AG04449 (cell line): ENCODE results near the gene USP54.

Experiments
- CTCF ChIA-PET: fragments of 350-600 bp; formaldehyde crosslinking; extraction: SDS; loops from one replicate; lab custom pipeline; 2021; ENCODE audit warnings: antibody characterized with exemption; lab: Yijun Ruan, JAX
- POLR2A ChIA-PET: fragments of 400-600, 350-600 bp; formaldehyde crosslinking; extraction: SDS; loops from one replicate; lab custom pipeline; 2020; ENCODE audit warnings: antibody characterized with exemption, inconsistent platforms; lab: Yijun Ruan, JAX
- DNase-seq: peaks from one replicate; pipeline ENCODE4 v3.0.0-alpha.2; 2010; ENCODE audit warnings: low read depth, low spot score
- H3K4me3 ChIP-seq: 2 replicates; pipeline ENCODE4 v1.5.1; 2011; ENCODE audit warnings: low read depth, mild to moderate bottlenecking, control low read depth, low read length
- TF ChIP-seq, protein P1 (sequence below): IDR thresholded peaks from one replicate; pipeline ENCODE4 v1.5.1; 2011; ENCODE audit warnings: mild to moderate bottlenecking, moderate library complexity, low read length, control low read depth, inconsistent platforms; ENCODE audit not compliant: insufficient read depth; ENCODE audit errors: missing control alignments

The USP54 gene

DNA sequence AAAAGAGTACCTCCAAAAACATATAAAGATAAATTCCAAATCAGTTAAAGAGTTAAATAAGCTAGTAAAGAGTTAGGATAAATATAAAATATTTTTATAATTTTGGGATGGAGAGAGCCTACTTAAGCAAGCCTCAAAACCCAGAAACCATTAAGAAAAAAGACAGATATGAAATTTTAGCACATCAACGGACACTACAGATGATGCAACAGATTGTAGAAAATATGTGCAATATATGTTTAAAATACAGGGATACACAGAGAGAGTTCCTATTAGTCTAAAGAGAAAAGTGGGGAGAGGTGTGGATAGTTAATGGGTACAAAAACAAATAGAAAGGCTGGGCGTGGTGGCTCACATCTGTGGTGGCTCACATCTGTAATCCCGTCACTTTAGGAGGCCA, 23.6 kb upstream of the USP54 start:
- DNase-seq: no peak
- TF ChIP-seq, protein P1, sequence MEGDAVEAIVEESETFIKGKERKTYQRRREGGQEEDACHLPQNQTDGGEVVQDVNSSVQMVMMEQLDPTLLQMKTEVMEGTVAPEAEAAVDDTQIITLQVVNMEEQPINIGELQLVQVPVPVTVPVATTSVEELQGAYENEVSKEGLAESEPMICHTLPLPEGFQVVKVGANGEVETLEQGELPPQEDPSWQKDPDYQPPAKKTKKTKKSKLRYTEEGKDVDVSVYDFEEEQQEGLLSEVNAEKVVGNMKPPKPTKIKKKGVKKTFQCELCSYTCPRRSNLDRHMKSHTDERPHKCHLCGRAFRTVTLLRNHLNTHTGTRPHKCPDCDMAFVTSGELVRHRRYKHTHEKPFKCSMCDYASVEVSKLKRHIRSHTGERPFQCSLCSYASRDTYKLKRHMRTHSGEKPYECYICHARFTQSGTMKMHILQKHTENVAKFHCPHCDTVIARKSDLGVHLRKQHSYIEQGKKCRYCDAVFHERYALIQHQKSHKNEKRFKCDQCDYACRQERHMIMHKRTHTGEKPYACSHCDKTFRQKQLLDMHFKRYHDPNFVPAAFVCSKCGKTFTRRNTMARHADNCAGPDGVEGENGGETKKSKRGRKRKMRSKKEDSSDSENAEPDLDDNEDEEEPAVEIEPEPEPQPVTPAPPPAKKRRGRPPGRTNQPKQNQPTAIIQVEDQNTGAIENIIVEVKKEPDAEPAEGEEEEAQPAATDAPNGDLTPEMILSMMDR: no peak
- no peak overlapping the region for H3K4me3 ChIP-seq
- POLR2A ChIA-PET: interaction anchor here (0.6 kb wide), 1 partner anchor 15 kb away, joined by 3 read pairs; no protein-coding TSS in a partner anchor
- CTCF ChIA-PET: interaction anchor here (1.0 to 2.8 kb wide), 3 partner anchors 13 to 85 kb away, joined by 3 to 9 read pairs (median 3); no protein-coding TSS in a partner anchor

DNA sequence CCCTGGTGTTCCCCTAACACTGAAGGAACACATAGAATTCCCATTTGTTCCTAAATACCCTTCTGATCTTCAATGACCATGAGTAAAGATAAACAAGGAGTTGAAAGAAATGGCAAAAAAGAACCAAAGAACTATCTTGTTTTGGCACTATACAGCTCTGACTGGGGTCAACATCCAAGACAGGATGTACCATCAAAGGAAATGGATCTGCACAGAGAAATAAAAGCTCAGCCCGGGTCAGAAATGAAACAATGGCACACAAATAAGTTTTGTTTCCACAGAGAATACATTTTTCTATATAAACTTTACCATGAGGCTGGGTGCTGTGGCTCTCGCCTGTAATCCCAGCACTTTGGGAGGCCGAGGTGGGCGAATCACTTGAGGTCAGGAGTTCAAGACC, 18.0 kb upstream of the USP54 start:
- POLR2A ChIA-PET: no interaction called here
- TF ChIP-seq, protein P1: no peak
- no peak for DNase-seq
- H3K4me3 ChIP-seq: no peak overlapping the region
- CTCF ChIA-PET: interaction anchor here (1.2 kb wide), 1 partner anchor 34 kb away, joined by 3 read pairs; no protein-coding TSS in a partner anchor

DNA sequence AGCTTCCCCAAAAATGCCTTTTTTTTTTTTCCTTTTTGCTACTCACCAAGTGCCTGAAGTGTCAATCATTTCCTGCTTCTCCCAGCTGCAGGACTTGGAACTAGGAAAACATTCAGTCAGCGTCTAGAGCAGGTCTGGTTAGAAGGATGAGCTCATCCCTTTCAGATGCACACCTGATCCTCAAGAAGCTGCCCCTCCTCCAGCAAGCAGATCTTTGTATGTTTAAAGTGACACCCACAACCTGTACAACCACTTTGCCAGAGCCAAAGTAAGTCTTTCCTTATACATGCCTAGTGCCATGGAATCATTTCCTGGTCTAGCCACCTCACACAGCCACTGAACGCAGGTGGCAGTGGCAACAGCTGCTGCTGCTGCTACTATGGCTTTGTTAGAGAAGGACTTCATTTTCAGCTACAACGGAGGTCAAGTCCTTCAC, 10.4 kb upstream of the USP54 start:
- CTCF ChIA-PET: interaction anchor here (1.4 to 2.3 kb wide), 2 partner anchors 13 to 72 kb away, joined by 3 to 10 read pairs; no protein-coding TSS in a partner anchor
- DNase-seq: no peak
- TF ChIP-seq, protein P1: no peak
- POLR2A ChIA-PET: no interaction called here
- H3K4me3 ChIP-seq: no peak overlapping the region

GRCh38 chr10:73597346-73597745, 6.2 kb upstream of the USP54 start:
- TF ChIP-seq, protein P1: no peak
- POLR2A ChIA-PET: no interaction called here
- no peak overlapping the region for H3K4me3 ChIP-seq
- no peak for DNase-seq
- CTCF ChIA-PET: interaction anchor here (1.4 to 2.6 kb wide), 2 partner anchors 47 to 68 kb away, joined by 4 to 8 read pairs; no protein-coding TSS in a partner anchor

DNA sequence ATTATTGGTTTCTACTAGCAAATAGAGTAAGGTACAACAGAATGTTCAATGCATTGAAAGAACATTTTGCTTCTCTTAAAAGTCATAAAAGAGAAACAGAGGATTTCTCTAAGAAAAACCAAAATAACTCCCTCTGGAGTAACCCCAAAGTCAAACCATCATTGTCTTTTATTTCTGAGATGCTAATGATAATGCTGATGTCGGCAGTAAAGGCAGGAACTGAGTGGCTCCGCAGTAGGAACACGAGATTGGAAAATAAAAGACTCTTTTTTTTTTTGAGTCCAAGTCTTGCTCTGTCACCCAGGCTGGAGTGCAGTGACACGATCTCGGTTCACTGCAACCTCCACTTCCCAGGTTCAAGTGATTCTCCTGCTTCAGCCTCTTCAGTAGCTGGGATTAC, 2.7 kb upstream of the USP54 start:
- POLR2A ChIA-PET: no interaction called here
- H3K4me3 ChIP-seq: no peak overlapping the region
- TF ChIP-seq, protein P1: no peak
- no peak for DNase-seq
- CTCF ChIA-PET: no interaction called here

GRCh38 chr10:73593110-73593509, 2.0 kb upstream of the USP54 start:
- CTCF ChIA-PET: no interaction called here
- TF ChIP-seq, protein P1: no peak
- no peak for DNase-seq
- POLR2A ChIA-PET: no interaction called here
- no peak overlapping the region for H3K4me3 ChIP-seq
